ENCODE data around the gene ASB18. TPM values are rescaled to one million over a fixed set of nuclear protein-coding genes. Genes with fewer than 3 reads are reported as not detected.

ASB18 gene
- total and polyA plus RNA-seq, 2 of the 8 experiments (the other 6 are each of a cell fraction or from before 2014, with no cell fraction given): not detected

DNA sequence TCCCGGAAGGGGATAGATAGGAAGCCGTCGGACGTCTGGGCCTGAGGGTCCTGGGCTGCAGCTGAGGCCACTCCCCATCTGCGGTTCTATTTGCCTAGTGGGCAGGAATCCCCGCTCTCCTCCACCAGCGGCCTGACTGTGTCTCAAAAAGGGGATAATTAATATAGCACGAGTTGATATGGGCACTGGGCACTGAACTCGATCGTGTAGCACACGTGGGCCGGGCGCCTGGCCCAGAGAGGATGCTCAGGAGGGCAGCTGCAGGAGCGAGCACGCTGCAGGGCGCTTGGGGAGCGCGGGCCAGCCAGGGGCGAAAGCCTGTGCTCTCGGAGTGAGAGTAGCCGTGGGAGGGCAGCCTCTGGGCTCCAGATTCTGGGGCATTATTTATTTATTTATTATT lies 87.3 kb downstream of the ASB18 start:
- Histone ChIP-seq H3K27ac (ENCODE audit: low read depth, low read length) (no peak overlapping the region), H4K20me1 (replicated peaks in 1 of 2; ENCODE audit: control insufficient read depth in 1 of 2, insufficient read depth in 2 of 2, low read length in 2 of 2) (peaks cover 11 to 14% of the 10 kb centered on the region in 2 experiments), H2AFZ (ENCODE audit: low read length) (no peak overlapping the region), H4K5ac (ENCODE audit: insufficient read length, low read depth, low read length) (no peak overlapping the region), H2BK5ac (ENCODE audit: low read depth, low read length) (no peak overlapping the region), H3K23me2 (ENCODE audit: low read depth, low read length) (peaks cover 8% of the 10 kb centered on the region; the same call in 1 of the 2 replicates), H2BK120ac (replicated peaks; ENCODE audit: low read depth, low read length) (no peak overlapping the region), H3K9ac (replicated peaks in 1 of 4; ENCODE audit: extremely low read depth in 1 of 4, low read depth in 3 of 4, low read length in 3 of 4) (no peak overlapping the region), H4K8ac (ENCODE audit: extremely low read depth, insufficient read depth, low read length) (no peak overlapping the region), H2BK20ac (ENCODE audit: low read length) (no peak overlapping the region), H3K79me1 (ENCODE audit: low read depth, low read length) (no peaks in the 10 kb centered on the region), H3K56ac (replicated peaks; ENCODE audit: insufficient read length, low read depth, low read length) (no peak overlapping the region), H3K14ac (ENCODE audit: insufficient read length) (no peak overlapping the region), H3K4ac (replicated peaks; ENCODE audit: insufficient read length, low read depth, low read length) (no peak overlapping the region), H3K23ac (ENCODE audit: insufficient read length) (no peak overlapping the region), H2AK5ac (ENCODE audit: low read depth, low read length) (no peak overlapping the region), H3K4me2 (ENCODE audit: insufficient read depth in 1 of 2, low read depth in 2 of 2, low read length in 2 of 2) (no peak overlapping the region; a peak in 1 of 4 replicates), H2BK15ac (ENCODE audit: low read length) (no peak overlapping the region), H2BK12ac (ENCODE audit: low read depth, low read length) (no peak overlapping the region), H3K36me3 (ENCODE audit: control insufficient read depth in 2 of 4, insufficient read depth in 4 of 4, low read length in 3 of 4) (peaks cover 0 to 2% (median 0%) of the 10 kb centered on the region in 4 experiments; a peak in 1 of 8 replicates), H3K79me2 (ENCODE audit: control insufficient read depth in 1 of 2, insufficient read depth in 2 of 2, low read length in 2 of 2) (no peaks in the 10 kb centered on the region), H3K4me1 (replicated peaks in 1 of 4; ENCODE audit: control insufficient read depth in 3 of 4, insufficient read depth in 4 of 4, low read length in 3 of 4) (peaks cover 14 to 38% (median 19%) of the 10 kb centered on the region in 4 experiments), H3K4me3 (ENCODE audit: extremely low read depth in 1 of 4, insufficient read depth in 2 of 4, low read depth in 3 of 4, low read length in 4 of 4) (no peak overlapping the region), H3K9me3 (ENCODE audit: insufficient read depth in 2 of 2, low read depth in 1 of 2, low read length in 1 of 2) (no peaks in the 10 kb centered on the region), H3K18ac (ENCODE audit: extremely low read depth, low read length) (no peak overlapping the region), H3K27me3 (replicated peaks in 1 of 4; ENCODE audit: control insufficient read depth in 3 of 4, extremely low read depth in 1 of 4, insufficient read depth in 3 of 4, low read length in 3 of 4) (peaks cover 53 to 79% (median 71%) of the 10 kb centered on the region in 4 experiments), H4K91ac (replicated peaks; ENCODE audit: insufficient read length, low read length) (no peak overlapping the region)
- DNase-seq (ENCODE audit: low read depth in 1 of 2, low spot score in 2 of 2): no peak
- FAIRE-seq: no peak
- WGBS, 2 experiments (ENCODE audit: extremely low coverage in 1 of 2, insufficient coverage in 1 of 2, insufficient read length in 1 of 2, insufficient replicate concordance in 2 of 2, low coverage in 1 of 2, low lambda C conversion rate in 2 of 2, missing lambda C conversion rate in 1 of 2): 77% methylated on average over 21 of the region's 21 CpGs; no CpG with 5 or more reads in 1 of the 2 experiments
- ChIA-PET POLR2A (ENCODE audit: partially characterized antibody) (interaction anchor here (1.7 to 1.8 kb wide), 2 partner anchors 8 to 19 kb away, joined by 6 to 7 read pairs; partner anchors contain the start of gene GBX2), CTCF (ENCODE audit: partially characterized antibody) (interaction anchor here (0.7 to 9.4 kb wide), 56 partner anchors 8 to 1046 kb away, joined by 3 to 87 read pairs (median 5); partner anchors contain the start of gene GBX2)
- no peak for TF ChIP-seq RBBP5 (IDR thresholded peaks at IDR 0.05; ENCODE audit: borderline replicate concordance, low read depth, low read length)

Measured in H1 (cell line).